ENCODE data around the gene PANX1.

The PANX1 gene

GRCh38 chr11:94131047-94131717 is 2.5 kb downstream of the PANX1 start:
- TF ChIP-seq, protein P1, sequence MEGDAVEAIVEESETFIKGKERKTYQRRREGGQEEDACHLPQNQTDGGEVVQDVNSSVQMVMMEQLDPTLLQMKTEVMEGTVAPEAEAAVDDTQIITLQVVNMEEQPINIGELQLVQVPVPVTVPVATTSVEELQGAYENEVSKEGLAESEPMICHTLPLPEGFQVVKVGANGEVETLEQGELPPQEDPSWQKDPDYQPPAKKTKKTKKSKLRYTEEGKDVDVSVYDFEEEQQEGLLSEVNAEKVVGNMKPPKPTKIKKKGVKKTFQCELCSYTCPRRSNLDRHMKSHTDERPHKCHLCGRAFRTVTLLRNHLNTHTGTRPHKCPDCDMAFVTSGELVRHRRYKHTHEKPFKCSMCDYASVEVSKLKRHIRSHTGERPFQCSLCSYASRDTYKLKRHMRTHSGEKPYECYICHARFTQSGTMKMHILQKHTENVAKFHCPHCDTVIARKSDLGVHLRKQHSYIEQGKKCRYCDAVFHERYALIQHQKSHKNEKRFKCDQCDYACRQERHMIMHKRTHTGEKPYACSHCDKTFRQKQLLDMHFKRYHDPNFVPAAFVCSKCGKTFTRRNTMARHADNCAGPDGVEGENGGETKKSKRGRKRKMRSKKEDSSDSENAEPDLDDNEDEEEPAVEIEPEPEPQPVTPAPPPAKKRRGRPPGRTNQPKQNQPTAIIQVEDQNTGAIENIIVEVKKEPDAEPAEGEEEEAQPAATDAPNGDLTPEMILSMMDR (IDR thresholded peaks at IDR 0.05; ENCODE audit: unreplicated experiment in 3 of 3): no peak
- Mint-ChIP-seq H3K27ac (no peak overlapping the region), H3K4me3 (no peak overlapping the region), H3K27me3 (ENCODE audit: low read depth) (no peaks in the 10 kb centered on the region), H3K4me1 (peaks cover 45% of the 10 kb centered on the region), H3K9me3 (no peaks in the 10 kb centered on the region), H3K36me3 (ENCODE audit: low read depth) (peaks cover 5% of the 10 kb centered on the region)

DNA sequence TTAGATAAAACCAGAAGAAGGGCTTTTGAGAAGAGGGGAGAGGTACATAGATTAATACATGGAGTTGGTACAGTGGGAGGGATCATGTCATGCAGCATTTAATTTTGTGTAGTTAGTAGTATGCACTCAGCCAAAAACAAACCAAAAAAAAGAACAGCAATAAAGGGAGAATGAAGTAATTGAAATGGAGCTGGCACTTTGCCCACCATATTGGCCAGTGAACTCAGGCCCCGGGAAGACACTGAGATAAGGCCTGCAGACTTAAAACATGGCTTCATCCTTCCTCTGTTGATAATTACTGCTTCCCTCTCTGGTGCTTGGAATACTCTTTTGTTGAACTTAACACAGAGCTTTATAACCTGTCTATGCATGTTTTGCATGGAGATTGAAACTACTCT is 3.1 kb downstream of the PANX1 start:
- Mint-ChIP-seq H3K9me3 (no peaks in the 10 kb centered on the region), H3K27me3 (ENCODE audit: low read depth) (no peaks in the 10 kb centered on the region), H3K4me1 (peaks cover 47% of the 10 kb centered on the region), H3K27ac (no peak overlapping the region), H3K36me3 (ENCODE audit: low read depth) (peaks cover 9% of the 10 kb centered on the region), H3K4me3 (no peak overlapping the region)
- TF ChIP-seq, protein P1 (IDR thresholded peaks at IDR 0.05; ENCODE audit: unreplicated experiment in 3 of 3): no peak

- H3K4me1 Mint-ChIP-seq: peaks cover 43% of the 10 kb centered on the region
- no peak overlapping the region for H3K27ac Mint-ChIP-seq
- no peaks in the 10 kb centered on the region for H3K27me3 Mint-ChIP-seq (ENCODE audit: low read depth)
- H3K36me3 Mint-ChIP-seq (ENCODE audit: low read depth): peaks cover 10% of the 10 kb centered on the region
- TF ChIP-seq, protein P1 (IDR thresholded peaks at IDR 0.05; ENCODE audit: unreplicated experiment in 3 of 3): no peak
- H3K9me3 Mint-ChIP-seq: no peaks in the 10 kb centered on the region
- no peak overlapping the region for H3K4me3 Mint-ChIP-seq
These were observed 3.5 kb downstream of the PANX1 start for GRCh38 chr11:94132152-94132558.

GRCh38 chr11:94132823-94133408 is 4.3 kb downstream of the PANX1 start:
- peaks cover 36% of the 10 kb centered on the region for H3K4me1 Mint-ChIP-seq
- H3K27ac Mint-ChIP-seq: no peak overlapping the region
- no peaks in the 10 kb centered on the region for H3K27me3 Mint-ChIP-seq (ENCODE audit: low read depth)
- H3K36me3 Mint-ChIP-seq (ENCODE audit: low read depth): peaks cover 10% of the 10 kb centered on the region
- H3K9me3 Mint-ChIP-seq: no peaks in the 10 kb centered on the region
- H3K4me3 Mint-ChIP-seq: no peak overlapping the region
- TF ChIP-seq, protein P1 (IDR thresholded peaks at IDR 0.05; ENCODE audit: unreplicated experiment in 3 of 3): no peak

GRCh38 chr11:94133752-94134151 is 5.1 kb downstream of the PANX1 start:
- Mint-ChIP-seq H3K9me3 (no peaks in the 10 kb centered on the region), H3K4me3 (peak overlapping the region in 1 of 3 experiments; percentile 8), H3K27me3 (ENCODE audit: low read depth) (no peaks in the 10 kb centered on the region), H3K36me3 (ENCODE audit: low read depth) (peaks cover 10% of the 10 kb centered on the region), H3K4me1 (peaks cover 30% of the 10 kb centered on the region), H3K27ac (peak overlapping the region in 1 of 3 experiments; percentile 36)
- TF ChIP-seq, protein P1 (IDR thresholded peaks at IDR 0.05; ENCODE audit: unreplicated experiment in 3 of 3): no peak
